HTR-8/SVneo (cell line): Measurements from ENCODE around the gene PI16.
A peak's percentile ranks its signal among the peaks of the same experiment; 100 is the strongest.

ENCODE experiments used
- DNase-seq: peaks from one replicate; pipeline ENCODE4 v3.0.0; 2011; ENCODE audit warnings: low spot score, mixed read lengths; ENCODE audit not compliant: insufficient read length
- FAIRE-seq: peaks from 2 replicates; lab custom pipeline; 2011; peaks lifted over from hg19 to GRCh38; lab: Jason Lieb, UNC

Gene PI16

GRCh38 chr6:36954262-36954931 lies at the start of gene PI16:
Gene PI16 (plus strand): TSS chr6:36954738. CDS start chr6:36954761, 23 bp downstream.
- DNase-seq, result no peak

GRCh38 chr6:36904851-36905393 lies 49.6 kb upstream of the PI16 start:
- no peak for DNase-seq
- FAIRE-seq, result no peak

More at GRCh38 chr6:36954262-36954931, at the start of gene PI16:
- peak; percentile 52 for FAIRE-seq

- DNase-seq (no peak), FAIRE-seq (no peak)
These were observed 47.8 kb upstream of the PI16 start for GRCh38 chr6:36906539-36907325.

GRCh38 chr6:36907781-36908180 lies 46.8 kb upstream of the PI16 start:
- FAIRE-seq (no peak), DNase-seq (no peak)

GRCh38 chr6:36908747-36909146 lies 45.8 kb upstream of the PI16 start:
- DNase-seq (no peak), FAIRE-seq (no peak)

- no peak for DNase-seq
- no peak for FAIRE-seq
These were observed 42.5 kb upstream of the PI16 start for GRCh38 chr6:36912030-36912454.

- peak; percentile 74 for FAIRE-seq
- DNase-seq, result peak; percentile 78
These were observed 42.0 kb upstream of the PI16 start for GRCh38 chr6:36912586-36912985.

GRCh38 chr6:36913082-36913481 lies 41.5 kb upstream of the PI16 start:
- FAIRE-seq (no peak), DNase-seq (no peak)

GRCh38 chr6:36914227-36914794 lies 40.2 kb upstream of the PI16 start:
- DNase-seq (peak; percentile 77), FAIRE-seq (no peak)

- DNase-seq (no peak), FAIRE-seq (no peak)
These were observed 38.9 kb upstream of the PI16 start for GRCh38 chr6:36915599-36915998.

- no peak for FAIRE-seq
- no peak for DNase-seq
These were observed 38.4 kb upstream of the PI16 start for GRCh38 chr6:36916126-36916525.

GRCh38 chr6:36917541-36918193 lies 36.9 kb upstream of the PI16 start:
- DNase-seq (no peak), FAIRE-seq (no peak)

GRCh38 chr6:36920049-36920448 lies 34.5 kb upstream of the PI16 start:
- DNase-seq, result no peak
- no peak for FAIRE-seq

GRCh38 chr6:36920546-36920945 lies 34.0 kb upstream of the PI16 start:
- DNase-seq (no peak), FAIRE-seq (no peak)

GRCh38 chr6:36924131-36924530 lies 30.4 kb upstream of the PI16 start:
- FAIRE-seq (no peak), DNase-seq (no peak)

GRCh38 chr6:36924778-36925374 lies 29.7 kb upstream of the PI16 start:
- DNase-seq (no peak), FAIRE-seq (no peak)

GRCh38 chr6:36925809-36926208 lies 28.7 kb upstream of the PI16 start:
- FAIRE-seq (no peak), DNase-seq (no peak)

GRCh38 chr6:36926708-36927513 lies 27.6 kb upstream of the PI16 start:
- DNase-seq (no peak), FAIRE-seq (no peak)
